Measurements from ENCODE around the gene TCOF1.

DNA sequence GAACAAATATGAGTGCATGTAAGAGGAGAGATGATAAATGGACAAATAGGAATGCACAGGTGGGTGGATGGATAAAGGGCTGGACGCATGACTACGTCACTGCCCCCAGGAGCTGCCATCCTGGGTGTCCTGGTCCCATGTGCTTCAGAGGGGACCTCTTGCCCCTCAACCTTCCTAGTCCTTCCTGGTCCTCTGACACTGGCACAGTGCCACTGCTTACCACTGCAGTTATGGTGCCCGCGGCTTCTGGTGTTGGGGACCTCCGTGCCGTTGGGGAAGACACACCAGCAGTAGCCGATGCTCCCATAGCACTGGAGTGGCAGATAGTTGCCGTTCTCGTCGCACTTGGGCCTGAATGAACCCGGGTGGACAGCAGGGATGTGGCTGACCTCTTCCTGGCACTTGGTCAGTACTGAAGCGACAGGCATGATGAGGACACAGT lies 45.4 kb downstream of the TCOF1 start:
- TF ChIP-seq, protein P1, sequence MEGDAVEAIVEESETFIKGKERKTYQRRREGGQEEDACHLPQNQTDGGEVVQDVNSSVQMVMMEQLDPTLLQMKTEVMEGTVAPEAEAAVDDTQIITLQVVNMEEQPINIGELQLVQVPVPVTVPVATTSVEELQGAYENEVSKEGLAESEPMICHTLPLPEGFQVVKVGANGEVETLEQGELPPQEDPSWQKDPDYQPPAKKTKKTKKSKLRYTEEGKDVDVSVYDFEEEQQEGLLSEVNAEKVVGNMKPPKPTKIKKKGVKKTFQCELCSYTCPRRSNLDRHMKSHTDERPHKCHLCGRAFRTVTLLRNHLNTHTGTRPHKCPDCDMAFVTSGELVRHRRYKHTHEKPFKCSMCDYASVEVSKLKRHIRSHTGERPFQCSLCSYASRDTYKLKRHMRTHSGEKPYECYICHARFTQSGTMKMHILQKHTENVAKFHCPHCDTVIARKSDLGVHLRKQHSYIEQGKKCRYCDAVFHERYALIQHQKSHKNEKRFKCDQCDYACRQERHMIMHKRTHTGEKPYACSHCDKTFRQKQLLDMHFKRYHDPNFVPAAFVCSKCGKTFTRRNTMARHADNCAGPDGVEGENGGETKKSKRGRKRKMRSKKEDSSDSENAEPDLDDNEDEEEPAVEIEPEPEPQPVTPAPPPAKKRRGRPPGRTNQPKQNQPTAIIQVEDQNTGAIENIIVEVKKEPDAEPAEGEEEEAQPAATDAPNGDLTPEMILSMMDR (IDR thresholded peaks at IDR 0.05; ENCODE audit: low read depth, low read length): no peak
- no peak for TF ChIP-seq EZH2phosphoT487 (IDR thresholded peaks at IDR 0.05; ENCODE audit: low read depth)

Measured in OCI-LY3 (cell line).